ENCODE results near the gene CST3.
"Not testable (repeated sequence)": the region's sequence is repeated elsewhere in the genome, so short reads cannot be mapped to it uniquely, and the experiment has no call there.

Gene CST3

GRCh38 chr20:23659989-23660837, 22.5 kb upstream of the CST3 start:
- H3K9me3 ChIP-seq (ENCODE audit: control insufficient read depth, insufficient read depth, low read length) = no peaks in the 10 kb centered on the region
- H3K27me3 ChIP-seq (ENCODE audit: control insufficient read depth, insufficient read depth, low read length) = no peaks in the 10 kb centered on the region
- no peaks in the 10 kb centered on the region for H3K36me3 ChIP-seq (ENCODE audit: control insufficient read depth, insufficient read depth, low read length)
- H3K9ac ChIP-seq (ENCODE audit: low read depth, low read length) = no peak overlapping the region
- H3K4me3 ChIP-seq (ENCODE audit: low read depth, low read length) = no peak overlapping the region
- H3K4me1 ChIP-seq (ENCODE audit: control insufficient read depth, insufficient read depth, low read length) = no peaks in the 10 kb centered on the region

- not testable (repeated sequence) for H3K4me1 ChIP-seq (ENCODE audit: control insufficient read depth, insufficient read depth, low read length); H3K36me3 ChIP-seq (ENCODE audit: control insufficient read depth, insufficient read depth, low read length); H3K4me3 ChIP-seq (ENCODE audit: low read depth, low read length); H3K9ac ChIP-seq (ENCODE audit: low read depth, low read length); H3K27me3 ChIP-seq (ENCODE audit: control insufficient read depth, insufficient read depth, low read length); H3K9me3 ChIP-seq (ENCODE audit: control insufficient read depth, insufficient read depth, low read length)
Measured at GRCh38 chr20:23659610-23659988, 21.8 kb upstream of the CST3 start.

GRCh38 chr20:23658989-23659609, 21.3 kb upstream of the CST3 start:
- Histone ChIP-seq H3K36me3 (ENCODE audit: control insufficient read depth, insufficient read depth, low read length) (no peaks in the 10 kb centered on the region), H3K9me3 (ENCODE audit: control insufficient read depth, insufficient read depth, low read length) (no peaks in the 10 kb centered on the region), H3K9ac (ENCODE audit: low read depth, low read length) (no peak overlapping the region), H3K4me1 (ENCODE audit: control insufficient read depth, insufficient read depth, low read length) (no peaks in the 10 kb centered on the region), H3K27me3 (ENCODE audit: control insufficient read depth, insufficient read depth, low read length) (no peaks in the 10 kb centered on the region), H3K4me3 (ENCODE audit: low read depth, low read length) (no peak overlapping the region)

GRCh38 chr20:23658336-23658735, 20.6 kb upstream of the CST3 start:
- Histone ChIP-seq H3K9me3 (ENCODE audit: control insufficient read depth, insufficient read depth, low read length) (no peaks in the 10 kb centered on the region), H3K36me3 (ENCODE audit: control insufficient read depth, insufficient read depth, low read length) (no peaks in the 10 kb centered on the region), H3K27me3 (ENCODE audit: control insufficient read depth, insufficient read depth, low read length) (no peaks in the 10 kb centered on the region), H3K4me3 (ENCODE audit: low read depth, low read length) (no peak overlapping the region), H3K9ac (ENCODE audit: low read depth, low read length) (no peak overlapping the region), H3K4me1 (ENCODE audit: control insufficient read depth, insufficient read depth, low read length) (no peaks in the 10 kb centered on the region)

GRCh38 chr20:23657202-23657601, 19.4 kb upstream of the CST3 start:
- Histone ChIP-seq H3K4me3 (ENCODE audit: low read depth, low read length) (no peak overlapping the region), H3K9ac (ENCODE audit: low read depth, low read length) (no peak overlapping the region), H3K27me3 (ENCODE audit: control insufficient read depth, insufficient read depth, low read length) (no peaks in the 10 kb centered on the region), H3K36me3 (ENCODE audit: control insufficient read depth, insufficient read depth, low read length) (no peaks in the 10 kb centered on the region), H3K4me1 (ENCODE audit: control insufficient read depth, insufficient read depth, low read length) (no peaks in the 10 kb centered on the region), H3K9me3 (ENCODE audit: control insufficient read depth, insufficient read depth, low read length) (no peaks in the 10 kb centered on the region)

GRCh38 chr20:23656372-23656771, 18.6 kb upstream of the CST3 start:
- H3K27me3 ChIP-seq (ENCODE audit: control insufficient read depth, insufficient read depth, low read length) = no peaks in the 10 kb centered on the region
- H3K9me3 ChIP-seq (ENCODE audit: control insufficient read depth, insufficient read depth, low read length) = no peaks in the 10 kb centered on the region
- H3K4me3 ChIP-seq (ENCODE audit: low read depth, low read length) = no peak overlapping the region
- no peaks in the 10 kb centered on the region for H3K4me1 ChIP-seq (ENCODE audit: control insufficient read depth, insufficient read depth, low read length)
- H3K9ac ChIP-seq (ENCODE audit: low read depth, low read length) = no peak overlapping the region
- no peaks in the 10 kb centered on the region for H3K36me3 ChIP-seq (ENCODE audit: control insufficient read depth, insufficient read depth, low read length)

GRCh38 chr20:23655491-23656211, 17.9 kb upstream of the CST3 start:
- Histone ChIP-seq H3K4me3 (ENCODE audit: low read depth, low read length) (no peak overlapping the region), H3K27me3 (ENCODE audit: control insufficient read depth, insufficient read depth, low read length) (no peaks in the 10 kb centered on the region), H3K9ac (ENCODE audit: low read depth, low read length) (no peak overlapping the region), H3K4me1 (ENCODE audit: control insufficient read depth, insufficient read depth, low read length) (no peaks in the 10 kb centered on the region), H3K9me3 (ENCODE audit: control insufficient read depth, insufficient read depth, low read length) (no peaks in the 10 kb centered on the region), H3K36me3 (ENCODE audit: control insufficient read depth, insufficient read depth, low read length) (no peaks in the 10 kb centered on the region)

GRCh38 chr20:23654717-23655116, 17.0 kb upstream of the CST3 start:
- H3K9ac ChIP-seq (ENCODE audit: low read depth, low read length) = no peak overlapping the region
- H3K4me3 ChIP-seq (ENCODE audit: low read depth, low read length) = no peak overlapping the region
- H3K36me3 ChIP-seq (ENCODE audit: control insufficient read depth, insufficient read depth, low read length) = no peaks in the 10 kb centered on the region
- no peaks in the 10 kb centered on the region for H3K4me1 ChIP-seq (ENCODE audit: control insufficient read depth, insufficient read depth, low read length)
- H3K27me3 ChIP-seq (ENCODE audit: control insufficient read depth, insufficient read depth, low read length) = no peaks in the 10 kb centered on the region
- no peaks in the 10 kb centered on the region for H3K9me3 ChIP-seq (ENCODE audit: control insufficient read depth, insufficient read depth, low read length)

GRCh38 chr20:23654000-23654399, 16.2 kb upstream of the CST3 start:
- Histone ChIP-seq H3K4me1 (ENCODE audit: control insufficient read depth, insufficient read depth, low read length) (no peaks in the 10 kb centered on the region), H3K9me3 (ENCODE audit: control insufficient read depth, insufficient read depth, low read length) (no peaks in the 10 kb centered on the region), H3K4me3 (ENCODE audit: low read depth, low read length) (no peak overlapping the region), H3K36me3 (ENCODE audit: control insufficient read depth, insufficient read depth, low read length) (no peaks in the 10 kb centered on the region), H3K27me3 (ENCODE audit: control insufficient read depth, insufficient read depth, low read length) (no peaks in the 10 kb centered on the region), H3K9ac (ENCODE audit: low read depth, low read length) (no peak overlapping the region)

GRCh38 chr20:23653400-23653938, 15.7 kb upstream of the CST3 start:
- H3K27me3 ChIP-seq (ENCODE audit: control insufficient read depth, insufficient read depth, low read length) = no peaks in the 10 kb centered on the region
- no peak overlapping the region for H3K9ac ChIP-seq (ENCODE audit: low read depth, low read length)
- H3K36me3 ChIP-seq (ENCODE audit: control insufficient read depth, insufficient read depth, low read length) = no peaks in the 10 kb centered on the region
- H3K9me3 ChIP-seq (ENCODE audit: control insufficient read depth, insufficient read depth, low read length) = no peaks in the 10 kb centered on the region
- H3K4me1 ChIP-seq (ENCODE audit: control insufficient read depth, insufficient read depth, low read length) = no peaks in the 10 kb centered on the region
- H3K4me3 ChIP-seq (ENCODE audit: low read depth, low read length) = no peak overlapping the region

GRCh38 chr20:23652926-23653325, 15.2 kb upstream of the CST3 start:
- H3K9me3 ChIP-seq (ENCODE audit: control insufficient read depth, insufficient read depth, low read length) = no peaks in the 10 kb centered on the region

More at GRCh38 chr20:23652926-23653325, 15.2 kb upstream of the CST3 start:
- Histone ChIP-seq H3K27me3 (ENCODE audit: control insufficient read depth, insufficient read depth, low read length) (no peaks in the 10 kb centered on the region), H3K9ac (ENCODE audit: low read depth, low read length) (no peak overlapping the region), H3K36me3 (ENCODE audit: control insufficient read depth, insufficient read depth, low read length) (no peaks in the 10 kb centered on the region), H3K4me3 (ENCODE audit: low read depth, low read length) (no peak overlapping the region), H3K4me1 (ENCODE audit: control insufficient read depth, insufficient read depth, low read length) (no peaks in the 10 kb centered on the region)

Measured in iPS-15b (cell line).